NB4 (cell line): Measurements from ENCODE around the gene NELL1.
A peak's percentile ranks its signal among the peaks of the same experiment; 100 is the strongest.

Experiments used
- DNase-seq: peaks from one replicate; pipeline ENCODE4 v3.0.0; 2010; ENCODE audit warnings: low read depth
- H3K4me3 ChIP-seq: one replicate; pipeline ENCODE4 v1.5.1; 2011; ENCODE audit warnings: mild to moderate bottlenecking, low read depth, low read length, moderate library complexity
- MYC ChIP-seq: IDR thresholded peaks from 2 replicates; pipeline ENCODE4 v1.6.1; 2011; ENCODE audit warnings: low read depth, low read length
- POLR2A ChIP-seq: IDR thresholded peaks from 2 replicates; pipeline ENCODE4 v1.6.1; 2011; ENCODE audit warnings: mild to moderate bottlenecking; ENCODE audit not compliant: insufficient read length; ENCODE audit errors: extremely low read depth
- TF ChIP-seq, protein P1 (sequence below): IDR thresholded peaks from one replicate; pipeline ENCODE4 v1.5.1; 2012; ENCODE audit warnings: low read depth, low read length
- TF ChIP-seq, protein P2 (sequence below): IDR thresholded peaks from 2 replicates; pipeline ENCODE4 v1.6.1; 2011; ENCODE audit warnings: low read depth, low read length

The NELL1 gene

DNA sequence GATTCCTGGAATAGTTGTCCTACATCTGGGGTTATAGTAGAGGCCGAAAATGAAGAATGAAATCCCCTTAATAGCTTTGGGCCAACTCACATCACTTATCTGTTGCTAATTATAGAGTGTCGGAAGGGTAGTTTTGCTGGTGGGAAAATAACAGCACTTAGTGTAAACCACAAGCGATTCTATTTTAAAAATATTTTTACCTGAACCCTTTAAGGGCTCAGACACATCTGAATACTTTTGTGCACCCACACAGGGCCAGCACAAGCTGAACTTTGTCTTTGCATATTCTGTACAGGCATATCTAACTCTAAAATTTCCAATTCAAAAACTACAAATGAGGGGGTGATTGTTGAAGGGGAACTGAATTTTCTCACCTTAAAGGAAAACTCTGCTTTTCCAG, 42.4 kb upstream of the NELL1 start:
- TF ChIP-seq, protein P1, sequence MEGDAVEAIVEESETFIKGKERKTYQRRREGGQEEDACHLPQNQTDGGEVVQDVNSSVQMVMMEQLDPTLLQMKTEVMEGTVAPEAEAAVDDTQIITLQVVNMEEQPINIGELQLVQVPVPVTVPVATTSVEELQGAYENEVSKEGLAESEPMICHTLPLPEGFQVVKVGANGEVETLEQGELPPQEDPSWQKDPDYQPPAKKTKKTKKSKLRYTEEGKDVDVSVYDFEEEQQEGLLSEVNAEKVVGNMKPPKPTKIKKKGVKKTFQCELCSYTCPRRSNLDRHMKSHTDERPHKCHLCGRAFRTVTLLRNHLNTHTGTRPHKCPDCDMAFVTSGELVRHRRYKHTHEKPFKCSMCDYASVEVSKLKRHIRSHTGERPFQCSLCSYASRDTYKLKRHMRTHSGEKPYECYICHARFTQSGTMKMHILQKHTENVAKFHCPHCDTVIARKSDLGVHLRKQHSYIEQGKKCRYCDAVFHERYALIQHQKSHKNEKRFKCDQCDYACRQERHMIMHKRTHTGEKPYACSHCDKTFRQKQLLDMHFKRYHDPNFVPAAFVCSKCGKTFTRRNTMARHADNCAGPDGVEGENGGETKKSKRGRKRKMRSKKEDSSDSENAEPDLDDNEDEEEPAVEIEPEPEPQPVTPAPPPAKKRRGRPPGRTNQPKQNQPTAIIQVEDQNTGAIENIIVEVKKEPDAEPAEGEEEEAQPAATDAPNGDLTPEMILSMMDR = no peak
- TF ChIP-seq POLR2A = no peak
- TF ChIP-seq MYC = no peak
- no peak for DNase-seq
- no peak overlapping the region for H3K4me3 ChIP-seq

DNA sequence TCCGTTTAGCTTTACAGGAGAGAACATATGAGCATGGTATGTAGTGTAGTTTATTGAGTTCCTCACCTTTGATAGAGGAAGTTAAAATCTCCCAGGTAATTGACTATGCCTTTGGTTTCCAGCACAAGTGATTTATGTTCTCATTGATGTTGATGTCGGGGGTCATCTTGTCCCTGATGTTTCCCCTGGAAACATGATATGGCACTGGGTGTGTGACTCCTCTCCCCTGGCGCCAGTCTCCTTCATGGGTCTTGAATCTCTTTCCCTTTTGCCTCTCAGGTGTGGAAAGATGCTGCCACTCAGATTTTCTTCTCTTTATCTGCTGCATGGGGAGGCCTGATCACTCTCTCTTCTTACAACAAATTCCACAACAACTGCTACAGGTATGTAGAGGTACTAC, 41.7 kb upstream of the NELL1 start:
- H3K4me3 ChIP-seq = no peak overlapping the region
- TF ChIP-seq, protein P1 = no peak
- no peak for TF ChIP-seq MYC
- TF ChIP-seq, protein P2, sequence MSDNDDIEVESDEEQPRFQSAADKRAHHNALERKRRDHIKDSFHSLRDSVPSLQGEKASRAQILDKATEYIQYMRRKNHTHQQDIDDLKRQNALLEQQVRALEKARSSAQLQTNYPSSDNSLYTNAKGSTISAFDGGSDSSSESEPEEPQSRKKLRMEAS = no peak
- TF ChIP-seq POLR2A = no peak
- no peak for DNase-seq

DNA sequence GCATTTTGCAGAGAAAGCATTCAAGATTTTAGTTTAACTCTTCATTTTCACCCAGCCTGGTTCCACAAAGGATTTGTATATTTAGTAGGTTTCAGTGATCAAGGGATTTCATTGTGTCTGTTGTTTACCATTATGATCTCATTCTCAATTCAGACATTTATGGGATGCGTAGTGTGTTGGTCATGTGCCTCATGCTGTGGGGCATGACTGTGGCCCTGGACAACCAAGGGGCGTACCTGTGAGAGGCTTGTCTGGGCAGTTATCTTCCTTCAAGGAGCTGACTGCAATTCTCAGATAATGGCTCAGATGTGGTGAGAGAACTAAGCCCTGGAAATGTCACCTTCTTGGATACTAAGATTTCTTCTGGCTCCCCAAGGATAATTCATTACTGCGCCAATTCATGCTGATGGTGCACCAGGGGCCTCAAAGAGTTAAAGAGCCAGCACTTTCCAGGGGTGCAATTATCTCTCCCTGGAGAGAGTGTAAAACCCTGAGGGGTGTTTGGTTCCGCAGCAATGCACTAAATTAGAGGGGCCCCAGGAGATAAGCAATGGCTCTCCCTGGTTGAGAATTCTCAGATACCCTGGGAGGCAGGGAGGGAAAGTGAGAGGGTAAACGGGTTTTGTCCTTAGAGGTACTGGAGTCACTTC, 37.7 kb upstream of the NELL1 start:
- no peak overlapping the region for H3K4me3 ChIP-seq
- TF ChIP-seq, protein P1 = no peak
- TF ChIP-seq, protein P2 = no peak
- TF ChIP-seq MYC = no peak
- no peak for TF ChIP-seq POLR2A
- no peak for DNase-seq

DNA sequence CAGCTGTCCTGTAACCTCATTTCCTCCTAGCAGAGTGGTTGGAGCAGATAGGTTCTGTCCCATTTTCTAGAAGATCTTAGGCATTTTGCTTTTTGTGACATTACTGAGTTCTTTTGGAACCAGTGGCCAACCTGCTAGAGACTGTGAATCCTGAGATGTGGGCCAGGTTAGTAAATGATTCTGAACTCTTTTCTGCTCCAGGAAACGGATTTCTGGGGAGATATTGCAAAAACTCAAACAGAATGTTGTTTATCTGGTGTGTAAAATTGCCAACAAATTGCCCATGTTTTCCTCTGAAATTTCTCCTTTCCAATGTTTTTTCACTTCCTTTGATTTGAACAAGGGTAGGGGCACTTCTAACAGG, 37.2 kb upstream of the NELL1 start:
- no peak for DNase-seq
- no peak for TF ChIP-seq POLR2A
- TF ChIP-seq, protein P1 = no peak
- no peak for TF ChIP-seq MYC
- TF ChIP-seq, protein P2 = no peak
- no peak overlapping the region for H3K4me3 ChIP-seq

DNA sequence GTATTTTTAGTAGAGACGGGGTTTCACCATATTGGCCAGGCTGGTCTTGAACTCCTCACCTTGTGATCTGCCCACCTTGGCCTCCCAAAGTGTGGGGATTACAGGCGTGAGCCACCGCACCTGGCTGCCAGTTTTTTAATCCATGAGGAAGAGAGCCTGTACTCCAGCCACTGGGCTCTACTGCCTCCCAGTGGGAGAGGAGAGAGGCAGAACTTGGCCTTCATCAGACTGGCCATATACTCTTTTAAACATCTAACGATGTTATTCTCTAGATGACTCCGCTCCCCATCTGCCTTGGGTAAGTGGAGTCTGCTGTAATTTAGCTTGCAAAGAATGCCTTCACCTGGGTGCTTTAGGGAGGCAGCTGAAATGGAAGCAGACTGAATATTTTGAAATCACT, 35.3 kb upstream of the NELL1 start:
- no peak for TF ChIP-seq MYC
- TF ChIP-seq, protein P1 = peak; percentile 17
- DNase-seq = no peak

DNA sequence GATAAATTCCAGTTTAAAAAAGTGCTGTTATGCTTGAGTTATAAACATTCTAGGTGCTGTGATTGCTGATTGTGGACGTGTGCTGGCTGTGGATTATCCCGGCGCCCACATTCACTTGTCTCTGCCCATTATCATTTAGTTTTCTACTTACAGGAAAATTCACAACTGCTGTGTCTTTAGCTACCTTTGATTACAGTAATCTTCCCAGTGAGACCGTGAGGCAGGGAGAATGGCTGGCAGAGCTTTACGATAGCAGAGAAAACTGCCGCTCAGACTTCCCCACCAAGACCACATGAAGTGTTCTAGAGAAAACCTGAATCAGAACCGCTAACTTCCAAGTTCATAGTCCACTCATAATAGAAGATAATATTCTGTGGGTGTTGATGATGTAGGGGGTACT, 34.6 kb upstream of the NELL1 start:
- no peak overlapping the region for H3K4me3 ChIP-seq
- TF ChIP-seq, protein P1 = no peak
- TF ChIP-seq MYC (no peak), POLR2A (no peak)
- TF ChIP-seq, protein P2 = no peak
- no peak for DNase-seq

More for the DNA sequence above, 35.3 kb upstream of the NELL1 start:
- H3K4me3 ChIP-seq = no peak overlapping the region
